Measurements from ENCODE around the gene SHISA3.
"Not testable (repeated sequence)": the region's sequence is repeated elsewhere in the genome, so short reads cannot be mapped to it uniquely, and the experiment has no call there.

The SHISA3 gene

GRCh38 chr4:42396752-42397634 is at the start of gene SHISA3:
Gene SHISA3 (plus strand): TSS chr4:42397488. CDS start chr4:42398057, 569 bp downstream.
- peak; percentile 37 for DNase-seq

GRCh38 chr4:42348247-42348646 is 49.0 kb upstream of the SHISA3 start:
- DNase-seq, result no peak

- DNase-seq, result no peak
These were observed 48.6 kb upstream of the SHISA3 start for GRCh38 chr4:42348692-42349091.

- DNase-seq, result no peak
These were observed 46.6 kb upstream of the SHISA3 start for GRCh38 chr4:42350611-42351182.

GRCh38 chr4:42352049-42352448 is 45.2 kb upstream of the SHISA3 start:
- DNase-seq, result no peak

GRCh38 chr4:42357325-42357724 is 40.0 kb upstream of the SHISA3 start:
- peak; percentile 9 for DNase-seq

- no peak for DNase-seq
These were observed 37.6 kb upstream of the SHISA3 start for GRCh38 chr4:42359711-42360110.

GRCh38 chr4:42360256-42360669 is 37.0 kb upstream of the SHISA3 start:
- no peak for DNase-seq

GRCh38 chr4:42361456-42361855 is 35.8 kb upstream of the SHISA3 start:
- no peak for DNase-seq

GRCh38 chr4:42362591-42362990 is 34.7 kb upstream of the SHISA3 start:
- no peak for DNase-seq

- no peak for DNase-seq
These were observed 33.7 kb upstream of the SHISA3 start for GRCh38 chr4:42363614-42364013.

- no peak for DNase-seq
These were observed 32.8 kb upstream of the SHISA3 start for GRCh38 chr4:42364266-42365053.

- DNase-seq, result no peak
These were observed 30.3 kb upstream of the SHISA3 start for GRCh38 chr4:42366959-42367358.

GRCh38 chr4:42369489-42369888 is 27.8 kb upstream of the SHISA3 start:
- DNase-seq, result no peak

- DNase-seq, result no peak
These were observed 25.7 kb upstream of the SHISA3 start for GRCh38 chr4:42371305-42372252.

GRCh38 chr4:42372303-42372702 is 25.0 kb upstream of the SHISA3 start:
- not testable (repeated sequence) for DNase-seq

GRCh38 chr4:42377497-42377896 is 19.8 kb upstream of the SHISA3 start:
- DNase-seq, result no peak

GRCh38 chr4:42381666-42382065 is 15.6 kb upstream of the SHISA3 start:
- DNase-seq, result no peak

GRCh38 chr4:42385516-42385915 is 11.8 kb upstream of the SHISA3 start:
- no peak for DNase-seq

GRCh38 chr4:42390622-42391354 is 6.5 kb upstream of the SHISA3 start:
- DNase-seq, result no peak

- no peak for DNase-seq
These were observed 6.0 kb upstream of the SHISA3 start for GRCh38 chr4:42391355-42391664.

- DNase-seq, result no peak
These were observed 5.3 kb upstream of the SHISA3 start for GRCh38 chr4:42391981-42392380.
